Testis (tissue), 3 donors: ENCODE data around the gene RNF207. TPM values are rescaled to one million over a fixed set of nuclear protein-coding genes. Genes with fewer than 3 reads are reported as not detected.

Source experiments
- DNase-seq: peaks from one replicate; pipeline ENCODE4 v3.0.0-alpha.2; 2019
- H3K27ac ChIP-seq, 2 donors: fragments of 200-600 bp; sonication (generic); one replicate each; pipeline ENCODE4 v1.5.1; 2019
- H3K27me3 ChIP-seq: fragments of 200-600 bp; sonication (generic); one replicate; pipeline ENCODE4 v1.5.1; 2019
- H3K36me3 ChIP-seq: fragments of 200-600 bp; sonication (generic); one replicate; pipeline ENCODE4 v1.5.1; 2017; ENCODE audit warnings: low read depth; ENCODE audit errors: missing control alignments
- H3K4me1 ChIP-seq: fragments of 200-600 bp; sonication (generic); one replicate; pipeline ENCODE4 v1.5.1; 2019
- H3K4me3 ChIP-seq, 2 donors: fragments of 200-600 bp; sonication (generic); one replicate each; pipeline ENCODE4 v1.5.1; 2017 to 2019
- H3K9me3 ChIP-seq: fragments of 200-600 bp; sonication (generic); one replicate; pipeline ENCODE4 v1.5.1; 2017
- CTCF ChIP-seq, 3 experiments: fragments of 450-650 bp in 2 of 3; fragments of 200-600 bp in 1 of 3; sonication (generic) in 1 of 3; IDR thresholded peaks; one replicate each; pipeline ENCODE4 v1.5.1; 2016 to 2019; ENCODE audit warnings: antibody characterized with exemption in 3 of 3, mild to moderate bottlenecking in 2 of 3, moderate library complexity in 1 of 3
- POLR2A ChIP-seq: fragments of 450-650 bp; IDR thresholded peaks from one replicate; pipeline ENCODE4 v1.6.1; 2017; ENCODE audit warnings: antibody characterized with exemption, mild to moderate bottlenecking, moderate library complexity
- WGBS, 2 donors: methylation state at CpG; one replicate each; pipeline ENCODE4 v1.1.5; 2018; 5-methylcytosine and 5-hydroxymethylcytosine counted together
- intact Hi-C: fragments of 100-400 bp; cut with DNase I; formaldehyde crosslinking; loops from one replicate; pipeline ENCODE4 v1.15.1; 2023; ENCODE audit warnings: low total_unique reads
- polyA plus RNA-seq: library from polyadenylated mRNA; stranded (reverse); fragments of 350-450 nt; fragmentation: Illumina TruSeq; extraction: RNeasy Lipid Tissue Mini Kit (QIAGEN cat#74804); gene quantifications from one replicate; pipeline ENCODE4 v1.2.3, GENCODE V29; 2014; ENCODE audit warnings: low read depth, low replicate concordance; ENCODE audit not compliant: insufficient read depth
- total RNA-seq, 2 donors: library from RNA; depleted of rRNA; stranded (reverse); fragments of >200 nt; gene quantifications; one replicate each; pipeline ENCODE4 v1.2.3, GENCODE V29; 2016

RNF207 gene
- total and polyA plus RNA-seq, 3 donors from 2014 or later = 4.8 to 20.1 (median 13.2) TPM

- no peak for TF ChIP-seq CTCF (IDR thresholded peaks at IDR 0.05)
- TF ChIP-seq POLR2A = no peak
- 67 to 78% methylated on average over 18 of the region's 18 CpGs for WGBS, 2 donors
- Histone ChIP-seq H3K36me3 (no peaks in the 10 kb centered on the region), H3K9me3 (no peaks in the 10 kb centered on the region), H3K27ac (no peak overlapping the region), H3K27me3 (no peaks in the 10 kb centered on the region), H3K4me3 (no peak overlapping the region), H3K4me1 (peaks cover 4% of the 10 kb centered on the region)
- intact Hi-C loops = no loop called here
- no peak for DNase-seq
These were observed 28.1 kb upstream of the RNF207 start for GRCh38 chr1:6177681-6178380.

GRCh38 chr1:6178751-6179563 is 27.0 kb upstream of the RNF207 start:
- WGBS, 2 donors = 1 to 3% methylated on average over 22 to 51 of the region's 51 CpGs
- Histone ChIP-seq H3K27me3 (no peaks in the 10 kb centered on the region), H3K9me3 (no peaks in the 10 kb centered on the region), H3K4me1 (peaks cover 4% of the 10 kb centered on the region), H3K27ac (no peak overlapping the region), H3K36me3 (no peaks in the 10 kb centered on the region), H3K4me3 (peak overlapping the region; percentile 6 to 53)
- TF ChIP-seq CTCF (IDR thresholded peaks at IDR 0.05) = no peak
- TF ChIP-seq POLR2A = no peak
- no peak for DNase-seq
- intact Hi-C loops = no loop called here

GRCh38 chr1:6179564-6180175 is 26.2 kb upstream of the RNF207 start:
- intact Hi-C loops = no loop called here
- Histone ChIP-seq H3K27ac (no peak overlapping the region), H3K4me1 (peaks cover 4% of the 10 kb centered on the region), H3K9me3 (no peaks in the 10 kb centered on the region), H3K36me3 (no peaks in the 10 kb centered on the region), H3K4me3 (peak overlapping the region; percentile 18 to 31), H3K27me3 (no peaks in the 10 kb centered on the region)
- TF ChIP-seq CTCF (IDR thresholded peaks at IDR 0.05) (no peak), POLR2A (no peak)
- 0% methylated on average over 1 to 54 of the region's 92 CpGs for WGBS, 2 donors
- DNase-seq = no peak

- Histone ChIP-seq H3K4me1 (peaks cover 4% of the 10 kb centered on the region), H3K27ac (no peak within 1 kb of the TSS), H3K4me3 (peak within 1 kb of the TSS; percentile 31 to 53), H3K36me3 (no peaks in the 10 kb centered on the region), H3K9me3 (no peaks in the 10 kb centered on the region), H3K27me3 (no peaks in the 10 kb centered on the region)
- 1% methylated on average over 48 of the region's 57 CpGs; no CpG with 5 or more reads in 1 of the 2 donors for WGBS, 2 donors
- intact Hi-C loops = no loop called here
- TF ChIP-seq POLR2A (no peak), CTCF (IDR thresholded peaks at IDR 0.05) (no peak)
- DNase-seq = peak; percentile 61
These were observed 25.6 kb upstream of the RNF207 start, which contains the start of gene CHD5 for GRCh38 chr1:6180268-6180706. TSS of gene CHD5 (minus strand) at chr1:6180321. CDS start at chr1:6180023, 298 bp downstream.
